Common myeloid progenitor, CD34-positive (primary cell): ENCODE results near the gene TRABD2B.

Experiments used
- CTCF ChIA-PET: fragments of 350-600 bp; sonication (Branson Sonifier 250); formaldehyde crosslinking; loops from one replicate; lab custom pipeline; 2021; ENCODE audit warnings: antibody characterized with exemption; lab: Charles Lee
- POLR2A ChIA-PET: fragments of 350-600 bp; sonication (Branson Sonifier 250); formaldehyde crosslinking; loops from one replicate; lab custom pipeline; 2021; ENCODE audit warnings: antibody characterized with exemption; lab: Charles Lee
- DNase-seq, 3 donors: peaks; one replicate each; pipeline versions ENCODE4 v3.0.0 to v3.0.0-alpha.2; 2013
- H3K27ac ChIP-seq, 2 experiments: 1 replicate in 1 of 2; 2 replicates in 1 of 2; pipeline ENCODE4 v1.7.0; 2013; ENCODE audit warnings: inconsistent platforms in 2 of 2, low read length in 2 of 2, mild to moderate bottlenecking in 2 of 2, low read depth in 1 of 2, moderate library complexity in 1 of 2; ENCODE audit not compliant: severe bottlenecking in 2 of 2, insufficient read depth in 1 of 2, poor library complexity in 1 of 2
- H3K27me3 ChIP-seq, 5 experiments: replicated peaks in 2 of 5; 1 replicate in 3 of 5; 2 replicates in 2 of 5; pipeline versions ENCODE4 v1.6.1 to v1.7.0; 2013; ENCODE audit warnings: low read length in 4 of 5, mild to moderate bottlenecking in 2 of 5, moderate library complexity in 2 of 5, inconsistent platforms in 1 of 5; ENCODE audit not compliant: insufficient read depth in 5 of 5, control insufficient read depth in 4 of 5
- H3K36me3 ChIP-seq, 4 experiments: 1 replicate in 2 of 4; 2 replicates in 2 of 4; pipeline versions ENCODE4 v1.6.1 to v1.7.0; 2013; ENCODE audit warnings: low read length in 3 of 4, control low read depth in 1 of 4, mild to moderate bottlenecking in 1 of 4; ENCODE audit not compliant: control insufficient read depth in 4 of 4, insufficient read depth in 4 of 4
- H3K4me1 ChIP-seq, 4 experiments: 1 replicate in 3 of 4; 2 replicates in 1 of 4; pipeline versions ENCODE4 v1.6.1 to v1.7.1; 2013; ENCODE audit warnings: low read length in 3 of 4, mild to moderate bottlenecking in 3 of 4, control low read depth in 1 of 4, inconsistent platforms in 1 of 4, moderate library complexity in 1 of 4; ENCODE audit not compliant: control insufficient read depth in 4 of 4, insufficient read depth in 4 of 4; ENCODE audit errors: control extremely low read depth in 1 of 4
- H3K4me3 ChIP-seq, 7 experiments: 1 replicate in 4 of 7; 2 replicates in 3 of 7; pipeline versions ENCODE4 v1.5.1 to v1.7.0; 2013; ENCODE audit warnings: mild to moderate bottlenecking in 7 of 7, low read length in 6 of 7, moderate library complexity in 6 of 7, inconsistent platforms in 2 of 7, low read depth in 2 of 7, control low read depth in 1 of 7; ENCODE audit not compliant: insufficient read depth in 4 of 7, control insufficient read depth in 1 of 7; ENCODE audit errors: extremely low read depth in 1 of 7
- H3K9me3 ChIP-seq, 5 experiments: 1 replicate in 4 of 5; 2 replicates in 1 of 5; pipeline versions ENCODE4 v1.6.1 to v1.7.1; 2013; ENCODE audit warnings: low read length in 4 of 5, mild to moderate bottlenecking in 2 of 5, inconsistent platforms in 1 of 5, low read depth in 1 of 5, moderate library complexity in 1 of 5; ENCODE audit not compliant: control insufficient read depth in 4 of 5, insufficient read depth in 2 of 5; ENCODE audit errors: control extremely low read depth in 1 of 5
- WGBS: methylation state at CpG from one replicate; pipeline ENCODE4 v1.1.5; 2013; ENCODE audit not compliant: insufficient coverage; 5-methylcytosine and 5-hydroxymethylcytosine counted together

The TRABD2B gene

GRCh38 chr1:47911892-47912291, 85.3 kb downstream of the TRABD2B start:
- Histone ChIP-seq H3K4me3 (no peak overlapping the region), H3K4me1 (no peaks in the 10 kb centered on the region), H3K9me3 (no peaks in the 10 kb centered on the region), H3K27ac (no peak overlapping the region), H3K27me3 (peaks cover 0 to 5% (median 0%) of the 10 kb centered on the region in 5 experiments), H3K36me3 (no peaks in the 10 kb centered on the region)
- DNase-seq: no peak
- ChIA-PET CTCF (no interaction called here), POLR2A (no interaction called here)
- WGBS: 78% methylated on average over 1 of the region's 4 CpGs

GRCh38 chr1:47911424-47911823, 85.8 kb downstream of the TRABD2B start:
- peaks cover 0 to 5% (median 0%) of the 10 kb centered on the region in 5 experiments for H3K27me3 ChIP-seq
- WGBS: 94% methylated on average over 9 of the region's 9 CpGs
- no peak overlapping the region for H3K4me3 ChIP-seq
- no peak for DNase-seq
- POLR2A ChIA-PET: no interaction called here
- no peaks in the 10 kb centered on the region for H3K4me1 ChIP-seq
- H3K27ac ChIP-seq: no peak overlapping the region
- H3K36me3 ChIP-seq: no peaks in the 10 kb centered on the region
- no peaks in the 10 kb centered on the region for H3K9me3 ChIP-seq
- CTCF ChIA-PET: no interaction called here

GRCh38 chr1:47908258-47908657, 88.9 kb downstream of the TRABD2B start:
- H3K9me3 ChIP-seq: no peaks in the 10 kb centered on the region
- no peak overlapping the region for H3K27ac ChIP-seq
- ChIA-PET POLR2A (no interaction called here), CTCF (no interaction called here)
- no peaks in the 10 kb centered on the region for H3K4me1 ChIP-seq
- H3K36me3 ChIP-seq: no peaks in the 10 kb centered on the region
- no peak for DNase-seq
- 100% methylated on average over 1 of the region's 2 CpGs for WGBS
- peaks cover 0 to 3% (median 0%) of the 10 kb centered on the region in 5 experiments for H3K27me3 ChIP-seq
- no peak overlapping the region for H3K4me3 ChIP-seq

GRCh38 chr1:47907177-47907528, 90.0 kb downstream of the TRABD2B start:
- no peak for DNase-seq
- ChIA-PET POLR2A (no interaction called here), CTCF (no interaction called here)
- no peaks in the 10 kb centered on the region for H3K36me3 ChIP-seq
- H3K27me3 ChIP-seq: peaks cover 0 to 3% (median 0%) of the 10 kb centered on the region in 5 experiments
- H3K4me1 ChIP-seq: no peaks in the 10 kb centered on the region
- no peaks in the 10 kb centered on the region for H3K9me3 ChIP-seq
- 100% methylated on average over 1 of the region's 1 CpG for WGBS
- H3K27ac ChIP-seq: no peak overlapping the region
- H3K4me3 ChIP-seq: no peak overlapping the region

GRCh38 chr1:47906527-47907176, 90.5 kb downstream of the TRABD2B start:
- CTCF ChIA-PET: no interaction called here
- Histone ChIP-seq H3K9me3 (no peaks in the 10 kb centered on the region), H3K27ac (no peak overlapping the region), H3K36me3 (no peaks in the 10 kb centered on the region), H3K4me3 (no peak overlapping the region), H3K27me3 (peaks cover 0 to 3% (median 0%) of the 10 kb centered on the region in 5 experiments), H3K4me1 (no peaks in the 10 kb centered on the region)
- 94% methylated on average over 7 of the region's 14 CpGs for WGBS
- POLR2A ChIA-PET: interaction anchor here (0.6 kb wide), 1 partner anchor 1110 kb away, joined by 3 read pairs; no protein-coding TSS in a partner anchor
- DNase-seq: no peak

- no peaks in the 10 kb centered on the region for H3K9me3 ChIP-seq
- no peaks in the 10 kb centered on the region for H3K4me1 ChIP-seq
- CTCF ChIA-PET: no interaction called here
- H3K27me3 ChIP-seq: peaks cover 0 to 2% (median 0%) of the 10 kb centered on the region in 5 experiments
- DNase-seq: no peak
- POLR2A ChIA-PET: interaction anchor here (0.6 kb wide), 1 partner anchor 1111 kb away, joined by 3 read pairs; no protein-coding TSS in a partner anchor
- WGBS: 95% methylated on average over 4 of the region's 4 CpGs
- no peaks in the 10 kb centered on the region for H3K36me3 ChIP-seq
- no peak overlapping the region for H3K27ac ChIP-seq
- no peak overlapping the region for H3K4me3 ChIP-seq
Observed at GRCh38 chr1:47906009-47906432, 91.2 kb downstream of the TRABD2B start.

- H3K4me1 ChIP-seq: no peaks in the 10 kb centered on the region
- ChIA-PET POLR2A (no interaction called here), CTCF (interaction anchor here (1.5 kb wide), 1 partner anchor 21 kb away, joined by 3 read pairs; no protein-coding TSS in a partner anchor)
- peaks cover 0 to 2% (median 0%) of the 10 kb centered on the region in 5 experiments for H3K27me3 ChIP-seq
- H3K4me3 ChIP-seq: no peak overlapping the region
- H3K9me3 ChIP-seq: no peaks in the 10 kb centered on the region
- H3K36me3 ChIP-seq: no peaks in the 10 kb centered on the region
- no peak for DNase-seq
- no peak overlapping the region for H3K27ac ChIP-seq
Observed at GRCh38 chr1:47903723-47904122, 93.5 kb downstream of the TRABD2B start.
